ENCODE data around the gene IPMK. TPM values are rescaled to one million over a fixed set of nuclear protein-coding genes. Genes with fewer than 3 reads are reported as not detected.
A peak's percentile ranks its signal among the peaks of the same experiment; 100 is the strongest.

IPMK gene
- total RNA-seq, 1 donor from 2014 or later, result 5.7 TPM

GRCh38 chr10:58225654-58226053 lies 42.0 kb downstream of the IPMK start:
- ATAC-seq, result no peak
- TF ChIP-seq, protein P1, sequence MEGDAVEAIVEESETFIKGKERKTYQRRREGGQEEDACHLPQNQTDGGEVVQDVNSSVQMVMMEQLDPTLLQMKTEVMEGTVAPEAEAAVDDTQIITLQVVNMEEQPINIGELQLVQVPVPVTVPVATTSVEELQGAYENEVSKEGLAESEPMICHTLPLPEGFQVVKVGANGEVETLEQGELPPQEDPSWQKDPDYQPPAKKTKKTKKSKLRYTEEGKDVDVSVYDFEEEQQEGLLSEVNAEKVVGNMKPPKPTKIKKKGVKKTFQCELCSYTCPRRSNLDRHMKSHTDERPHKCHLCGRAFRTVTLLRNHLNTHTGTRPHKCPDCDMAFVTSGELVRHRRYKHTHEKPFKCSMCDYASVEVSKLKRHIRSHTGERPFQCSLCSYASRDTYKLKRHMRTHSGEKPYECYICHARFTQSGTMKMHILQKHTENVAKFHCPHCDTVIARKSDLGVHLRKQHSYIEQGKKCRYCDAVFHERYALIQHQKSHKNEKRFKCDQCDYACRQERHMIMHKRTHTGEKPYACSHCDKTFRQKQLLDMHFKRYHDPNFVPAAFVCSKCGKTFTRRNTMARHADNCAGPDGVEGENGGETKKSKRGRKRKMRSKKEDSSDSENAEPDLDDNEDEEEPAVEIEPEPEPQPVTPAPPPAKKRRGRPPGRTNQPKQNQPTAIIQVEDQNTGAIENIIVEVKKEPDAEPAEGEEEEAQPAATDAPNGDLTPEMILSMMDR (IDR thresholded peaks at IDR 0.05), result no peak

GRCh38 chr10:58220769-58221451 lies 46.8 kb downstream of the IPMK start:
- H3K4me1 ChIP-seq, result no peaks in the 10 kb centered on the region
- H3K4me3 ChIP-seq, result no peak overlapping the region
- TF ChIP-seq, protein P1 (IDR thresholded peaks at IDR 0.05), result no peak
- no peak for DNase-seq
- H3K27me3 ChIP-seq, result no peaks in the 10 kb centered on the region
- ATAC-seq, result no peak
- no peaks in the 10 kb centered on the region for H3K36me3 ChIP-seq
- no peaks in the 10 kb centered on the region for H3K9me3 ChIP-seq
- intact Hi-C loops (cut with DNase I), result no loop called here
- no peak overlapping the region for H3K27ac ChIP-seq

More at GRCh38 chr10:58225654-58226053, 42.0 kb downstream of the IPMK start:
- Histone ChIP-seq H3K36me3 (peaks cover 7% of the 10 kb centered on the region), H3K4me3 (no peak overlapping the region), H3K27ac (no peak overlapping the region), H3K9me3 (no peaks in the 10 kb centered on the region), H3K4me1 (no peaks in the 10 kb centered on the region), H3K27me3 (no peaks in the 10 kb centered on the region)
- intact Hi-C loops (cut with DNase I), result no loop called here
- DNase-seq, result no peak

GRCh38 chr10:58219875-58220274 lies 47.8 kb downstream of the IPMK start:
- Histone ChIP-seq H3K4me1 (no peaks in the 10 kb centered on the region), H3K9me3 (no peaks in the 10 kb centered on the region), H3K27ac (no peak overlapping the region), H3K36me3 (no peaks in the 10 kb centered on the region), H3K27me3 (no peaks in the 10 kb centered on the region), H3K4me3 (no peak overlapping the region)
- TF ChIP-seq, protein P1 (IDR thresholded peaks at IDR 0.05), result no peak
- DNase-seq (no peak), ATAC-seq (no peak)
- intact Hi-C loops (cut with DNase I), result no loop called here

DNA sequence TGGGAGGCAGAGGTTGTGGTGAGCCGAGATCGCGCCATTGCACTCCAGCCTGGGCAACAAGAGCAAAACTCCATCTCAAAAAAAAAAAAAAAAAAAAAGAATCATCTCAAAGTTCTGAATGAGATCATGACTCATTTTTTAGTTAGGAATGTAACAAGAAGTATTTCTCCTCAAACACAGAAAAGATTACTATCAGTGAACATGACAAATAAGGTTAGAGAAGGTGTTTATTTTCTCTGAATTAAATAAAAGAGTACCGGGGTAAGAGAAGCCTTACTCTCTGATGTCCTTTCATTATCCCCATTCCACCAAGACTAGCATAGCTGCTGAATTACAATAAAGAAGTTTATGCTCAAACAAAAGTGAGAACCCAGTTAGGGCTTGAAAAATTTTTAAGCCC lies 50.1 kb downstream of the IPMK start:
- Histone ChIP-seq H3K27ac (no peak overlapping the region), H3K4me3 (no peak overlapping the region), H3K27me3 (no peaks in the 10 kb centered on the region), H3K4me1 (no peaks in the 10 kb centered on the region), H3K36me3 (no peaks in the 10 kb centered on the region), H3K9me3 (no peaks in the 10 kb centered on the region)
- DNase-seq (no peak), ATAC-seq (no peak)
- intact Hi-C loops (cut with DNase I), result no loop called here
- TF ChIP-seq, protein P1 (IDR thresholded peaks at IDR 0.05), result no peak

DNA sequence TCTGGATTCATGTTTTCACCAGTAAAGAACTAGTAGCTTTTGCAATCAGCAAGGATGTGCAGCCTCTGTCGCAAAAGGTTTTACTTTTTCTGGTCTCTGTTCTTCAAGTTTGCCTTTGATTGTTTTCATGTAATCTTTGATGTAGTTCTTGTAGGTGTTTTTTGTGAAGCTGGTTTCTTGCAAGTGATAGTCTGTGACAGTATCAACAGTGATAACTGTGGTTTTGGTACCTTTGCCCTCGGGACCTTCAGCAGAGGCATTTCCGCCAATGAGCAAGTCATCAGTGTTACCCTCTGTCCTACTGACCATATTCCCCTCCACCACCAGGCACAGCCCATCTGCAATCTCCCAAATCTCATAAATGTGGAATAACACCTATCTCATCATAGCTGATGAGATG lies 55.1 kb downstream of the IPMK start:
- Histone ChIP-seq H3K27me3 (no peaks in the 10 kb centered on the region), H3K36me3 (no peaks in the 10 kb centered on the region), H3K9me3 (no peaks in the 10 kb centered on the region), H3K4me1 (no peaks in the 10 kb centered on the region), H3K4me3 (no peak overlapping the region), H3K27ac (no peak overlapping the region)
- intact Hi-C loops (cut with DNase I), result no loop called here
- TF ChIP-seq, protein P1 (IDR thresholded peaks at IDR 0.05), result no peak
- DNase-seq (no peak), ATAC-seq (no peak)

- no peaks in the 10 kb centered on the region for H3K36me3 ChIP-seq
- H3K27ac ChIP-seq, result no peak overlapping the region
- no peaks in the 10 kb centered on the region for H3K9me3 ChIP-seq
- TF ChIP-seq, protein P1 (IDR thresholded peaks at IDR 0.05), result no peak
- H3K27me3 ChIP-seq, result no peaks in the 10 kb centered on the region
- no peak overlapping the region for H3K4me3 ChIP-seq
- DNase-seq (peak; percentile 17), ATAC-seq (no peak)
- intact Hi-C loops (cut with DNase I), result no loop called here
- H3K4me1 ChIP-seq, result no peaks in the 10 kb centered on the region
These were observed 57.5 kb downstream of the IPMK start for GRCh38 chr10:58210160-58210559.
